Activated T-helper 17 cell treated with anti-CD3 and anti-CD28 coated beads, Interleukin-2, amount 50 U/mL, for 72 hours (primary cell): ENCODE results near the gene ECT2L. TPM values are rescaled to one million over a fixed set of nuclear protein-coding genes. Genes with fewer than 3 reads are reported as not detected.

Experiments used
- ATAC-seq: fragments of 150-1000 bp; cut with Tn5 transposase; replicated peaks from 2 replicates; pipeline ENCODE4 v1.10.0; 2021; ENCODE audit warnings: mild to moderate bottlenecking, moderate library complexity
- H3K27ac Mint-ChIP-seq: one replicate; pipeline ENCODE4 v1.8.0; 2022; ENCODE audit warnings: mixed read lengths
- H3K27me3 Mint-ChIP-seq: one replicate; pipeline ENCODE4 v1.8.0; 2022; ENCODE audit warnings: mixed read lengths
- H3K36me3 Mint-ChIP-seq: one replicate; pipeline ENCODE4 v1.8.0; 2022; ENCODE audit warnings: low read depth, mild to moderate bottlenecking, mixed read lengths
- H3K4me1 Mint-ChIP-seq: one replicate; pipeline ENCODE4 v1.8.0; 2022; ENCODE audit warnings: mixed read lengths
- H3K4me3 Mint-ChIP-seq: one replicate; pipeline ENCODE4 v1.8.0; 2022; ENCODE audit warnings: mild to moderate bottlenecking, mixed read lengths
- H3K9me3 Mint-ChIP-seq: one replicate; pipeline ENCODE4 v1.8.0; 2022; ENCODE audit warnings: mixed read lengths
- total RNA-seq, 2 donors: library from RNA; stranded (reverse); gene quantifications; one replicate each; pipeline ENCODE4 v1.2.3, GENCODE V29; 2022

The ECT2L gene, protein sequence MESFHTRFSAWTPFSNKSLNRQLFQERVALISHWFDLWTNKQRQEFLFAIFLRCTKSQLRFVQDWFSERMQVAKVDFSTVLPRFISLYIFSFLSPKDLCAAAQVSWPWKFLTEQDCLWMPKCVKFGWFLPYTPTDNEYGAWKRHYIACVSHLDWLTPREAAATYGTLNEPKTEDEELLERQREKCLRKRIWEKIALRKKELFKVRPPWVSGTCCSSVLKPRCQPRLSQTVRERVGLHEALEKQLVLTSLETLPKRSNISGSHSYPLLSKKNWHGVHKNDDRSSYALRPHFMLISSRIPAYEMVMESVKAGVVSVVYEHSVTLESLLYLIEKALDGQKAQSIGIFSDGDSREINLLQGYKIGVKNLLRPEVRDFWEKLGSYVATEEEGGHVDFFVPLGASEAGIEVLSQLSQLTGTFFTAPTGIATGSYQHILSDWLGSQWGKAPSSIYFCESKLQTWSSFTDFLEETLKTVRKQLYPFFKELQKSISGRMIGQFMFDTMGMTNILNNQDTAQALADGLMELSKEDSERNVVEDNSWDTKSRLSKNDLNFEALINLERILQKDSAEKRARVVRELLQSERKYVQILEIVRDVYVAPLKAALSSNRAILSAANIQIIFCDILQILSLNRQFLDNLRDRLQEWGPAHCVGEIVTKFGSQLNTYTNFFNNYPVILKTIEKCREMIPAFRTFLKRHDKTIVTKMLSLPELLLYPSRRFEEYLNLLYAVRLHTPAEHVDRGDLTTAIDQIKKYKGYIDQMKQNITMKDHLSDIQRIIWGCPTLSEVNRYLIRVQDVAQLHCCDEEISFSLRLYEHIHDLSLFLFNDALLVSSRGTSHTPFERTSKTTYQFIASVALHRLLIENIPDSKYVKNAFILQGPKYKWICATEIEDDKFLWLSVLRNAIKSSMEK
- under 1 TPM in 1 of 2 donors, not detected in 1; 0.11 TPM for total RNA-seq

DNA sequence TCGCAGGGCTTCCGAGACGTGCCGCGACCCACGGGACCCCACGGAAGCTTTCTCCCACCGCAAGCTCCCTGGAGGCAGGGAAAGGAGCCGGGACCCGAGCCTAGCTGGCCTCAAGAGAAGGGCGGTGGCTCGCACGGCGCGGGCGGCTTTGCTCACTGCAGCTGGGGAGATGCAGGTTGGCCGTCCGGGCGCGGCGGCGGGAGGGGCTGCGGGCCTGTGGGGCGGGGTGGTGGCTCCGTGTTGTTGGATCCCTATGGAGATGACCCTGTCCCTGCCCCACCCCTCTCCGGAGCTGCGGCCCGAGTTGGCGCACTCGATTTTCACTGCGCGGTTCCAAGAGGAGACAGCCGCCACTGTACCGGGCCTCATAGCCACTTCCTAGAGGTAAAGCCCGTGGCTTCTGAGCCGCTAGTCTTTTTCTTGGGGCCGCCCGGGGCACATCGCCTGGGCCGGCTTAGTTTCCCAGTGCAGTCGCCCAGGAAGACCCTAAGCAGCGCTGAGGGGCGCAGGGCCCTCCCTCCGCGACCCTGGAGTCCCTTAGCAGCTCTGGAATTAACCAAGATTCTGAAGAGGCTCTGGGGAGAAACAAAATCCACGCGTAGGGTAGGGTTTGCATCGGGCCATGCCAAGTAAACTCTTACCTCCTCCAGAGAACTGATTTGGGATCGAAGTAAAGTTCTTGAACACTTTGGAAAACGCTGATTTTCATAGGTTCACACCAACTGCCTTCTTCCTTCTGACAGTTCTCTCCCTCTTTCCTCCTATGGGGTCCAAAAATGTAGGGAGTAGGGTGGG, at the start of gene ECT2L:
Gene ECT2L, plus strand, starts transcription at position 279 of the 795 bp plus-strand sequence. CDS start 17,188 bp downstream, outside the sequence.
- peaks cover 26% of the 10 kb centered on the region for H3K36me3 Mint-ChIP-seq
- no peaks in the 10 kb centered on the region for H3K27me3 Mint-ChIP-seq
- no peaks in the 10 kb centered on the region for H3K9me3 Mint-ChIP-seq
- H3K4me3 Mint-ChIP-seq, result no peak within 1 kb of the TSS
- ATAC-seq, result no peak
- H3K27ac Mint-ChIP-seq, result no peak within 1 kb of the TSS
- no peaks in the 10 kb centered on the region for H3K4me1 Mint-ChIP-seq

- Mint-ChIP-seq H3K4me1 (no peaks in the 10 kb centered on the region), H3K36me3 (no peaks in the 10 kb centered on the region)
These were observed 43.9 kb upstream of the ECT2L start for GRCh38 chr6:138752017-138752416.

DNA sequence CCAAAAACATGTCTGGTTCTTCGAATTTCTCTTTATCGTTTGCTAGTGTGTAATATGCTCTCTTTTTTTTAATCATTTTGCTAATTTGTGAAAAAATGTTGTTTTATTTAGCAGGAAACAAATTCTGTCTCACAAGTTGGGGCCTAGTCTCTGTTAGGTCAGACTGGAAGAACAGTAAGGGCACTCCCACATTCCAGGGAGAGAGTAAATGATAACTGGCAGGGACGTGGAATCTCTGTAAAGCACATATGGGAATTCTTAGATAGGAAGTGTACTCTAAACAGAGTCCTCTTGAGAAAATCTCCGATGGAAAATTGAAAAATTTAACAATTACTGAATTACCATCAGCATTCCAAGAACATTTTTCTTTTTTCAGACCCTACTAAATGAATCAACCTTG, 38.8 kb upstream of the ECT2L start:
- Mint-ChIP-seq H3K4me1 (no peaks in the 10 kb centered on the region), H3K36me3 (no peaks in the 10 kb centered on the region), H3K4me3 (no peak overlapping the region), H3K9me3 (no peaks in the 10 kb centered on the region), H3K27ac (no peak overlapping the region), H3K27me3 (no peaks in the 10 kb centered on the region)
- no peak for ATAC-seq

More at GRCh38 chr6:138752017-138752416, 43.9 kb upstream of the ECT2L start:
- H3K4me3 Mint-ChIP-seq, result no peak overlapping the region
- H3K9me3 Mint-ChIP-seq, result no peaks in the 10 kb centered on the region
- ATAC-seq, result no peak
- no peak overlapping the region for H3K27ac Mint-ChIP-seq
- no peaks in the 10 kb centered on the region for H3K27me3 Mint-ChIP-seq

GRCh38 chr6:138765896-138766655, 29.8 kb upstream of the ECT2L start:
- Mint-ChIP-seq H3K36me3 (no peaks in the 10 kb centered on the region), H3K4me1 (no peaks in the 10 kb centered on the region), H3K9me3 (no peaks in the 10 kb centered on the region), H3K27ac (no peak overlapping the region), H3K4me3 (no peak overlapping the region), H3K27me3 (no peaks in the 10 kb centered on the region)
- no peak for ATAC-seq

DNA sequence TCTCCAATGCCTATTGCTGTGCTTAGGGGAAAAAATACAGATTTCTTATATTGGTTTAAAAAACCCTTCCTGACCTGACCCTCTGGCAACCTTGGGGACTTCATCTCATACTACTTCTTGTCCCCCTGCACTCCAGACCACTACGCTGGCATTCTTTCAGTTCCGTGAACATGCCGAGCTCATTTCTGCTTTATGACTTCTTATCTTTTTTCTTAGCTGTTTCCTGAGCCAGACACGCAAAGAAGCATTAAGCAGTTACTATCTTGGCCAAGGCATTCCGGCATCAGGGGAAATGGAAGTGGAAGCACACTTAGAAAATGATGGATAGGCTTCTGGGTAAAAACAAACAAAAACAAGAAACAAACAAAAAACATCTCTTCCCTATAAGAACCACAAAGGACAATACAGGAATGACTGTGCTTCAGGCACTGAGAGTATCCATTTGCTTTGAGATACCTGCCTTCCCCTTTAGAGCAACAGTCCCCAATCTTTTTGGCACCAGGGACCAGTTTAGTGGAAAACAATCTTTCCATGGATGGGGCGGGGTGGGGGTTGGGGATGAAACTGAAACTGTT, 26.7 kb upstream of the ECT2L start:
- H3K4me1 Mint-ChIP-seq, result no peaks in the 10 kb centered on the region
- H3K4me3 Mint-ChIP-seq, result no peak overlapping the region
- no peaks in the 10 kb centered on the region for H3K36me3 Mint-ChIP-seq
- no peak overlapping the region for H3K27ac Mint-ChIP-seq
- ATAC-seq, result no peak
- no peaks in the 10 kb centered on the region for H3K27me3 Mint-ChIP-seq
- H3K9me3 Mint-ChIP-seq, result no peaks in the 10 kb centered on the region

DNA sequence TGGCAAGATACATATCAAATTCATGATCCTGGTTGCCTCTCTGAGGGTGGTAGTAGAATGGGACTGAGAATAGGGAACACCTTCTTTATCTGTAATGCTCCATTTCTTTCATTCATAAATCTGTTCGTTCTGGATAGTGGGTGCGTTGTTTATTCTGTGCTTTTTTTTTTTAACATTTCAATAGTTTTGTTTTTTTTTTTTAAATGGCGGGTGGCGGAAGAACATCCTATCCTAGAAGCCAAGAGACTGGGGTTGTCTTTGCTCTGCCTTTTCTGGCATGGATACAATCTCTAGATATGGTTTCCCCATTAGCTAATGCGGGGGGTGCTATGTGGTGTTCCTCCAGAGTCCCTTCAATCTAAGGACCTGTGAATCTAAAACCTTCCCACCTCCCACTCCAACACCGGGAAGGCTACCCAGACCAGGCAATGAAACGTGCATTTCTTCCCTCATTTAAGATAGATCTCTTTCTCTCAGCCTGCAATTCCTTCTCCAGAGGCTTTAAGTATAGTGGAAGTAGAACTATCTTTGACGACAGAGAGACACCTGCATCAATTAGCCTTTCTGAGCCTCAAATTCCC, 23.2 kb upstream of the ECT2L start:
- Mint-ChIP-seq H3K4me3 (peak overlapping the region; percentile 94), H3K27me3 (no peaks in the 10 kb centered on the region), H3K4me1 (no peaks in the 10 kb centered on the region), H3K27ac (peak overlapping the region; percentile 97), H3K9me3 (no peaks in the 10 kb centered on the region), H3K36me3 (peaks cover 19% of the 10 kb centered on the region)
- ATAC-seq, result no peak

DNA sequence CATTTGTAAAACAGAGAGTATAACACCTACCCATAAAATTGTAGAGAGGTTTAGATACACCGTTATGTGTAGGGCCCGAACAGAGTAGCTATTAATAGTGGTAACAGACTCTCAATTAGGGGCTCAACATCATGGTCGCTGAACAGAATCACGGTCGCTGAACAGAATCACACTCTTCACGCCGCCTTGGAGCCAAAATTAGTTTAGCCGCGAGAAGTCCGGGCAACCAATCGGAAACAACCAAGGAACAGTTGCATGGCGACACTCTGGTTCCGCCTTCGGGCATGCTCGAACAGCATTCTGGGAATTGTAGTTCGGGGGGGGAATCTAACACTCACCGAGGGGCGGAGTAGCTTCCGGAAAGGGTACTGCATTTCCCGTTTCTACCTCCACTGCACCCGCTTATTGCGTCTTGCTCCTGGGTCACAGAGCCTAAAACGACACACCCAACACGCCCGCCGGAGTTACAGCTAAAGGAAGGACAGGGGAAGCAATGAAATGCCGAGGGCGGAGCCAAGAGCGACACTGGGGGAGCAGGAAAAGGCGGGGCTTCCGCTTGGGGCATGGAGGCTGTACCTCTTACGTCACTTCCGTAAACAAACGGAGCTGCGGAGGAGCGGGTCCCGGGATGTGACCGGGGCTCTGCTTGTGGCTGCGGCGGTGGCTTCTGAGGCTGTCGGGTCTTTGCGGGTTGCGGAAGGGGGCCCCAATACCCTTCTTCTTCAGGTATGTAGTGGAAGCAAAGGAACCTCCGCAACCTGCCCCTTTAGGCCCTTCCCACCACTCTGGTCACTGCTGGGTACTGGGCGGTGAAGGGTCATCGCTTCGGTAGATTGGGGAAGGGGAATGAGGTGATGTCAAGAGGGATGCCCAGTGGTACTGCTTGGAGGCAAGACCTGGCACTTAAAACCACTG, 22.5 kb upstream of the ECT2L start, which contains the start of gene CCDC28A:
Gene CCDC28A, plus strand, starts transcription at position 593 of the 915 bp plus-strand sequence. CDS start 2,352 bp downstream, outside the sequence.
- Mint-ChIP-seq H3K27me3 (no peaks in the 10 kb centered on the region), H3K4me3 (peak within 1 kb of the TSS; percentile 94), H3K27ac (peak within 1 kb of the TSS; percentile 97), H3K4me1 (no peaks in the 10 kb centered on the region), H3K36me3 (peaks cover 23% of the 10 kb centered on the region), H3K9me3 (no peaks in the 10 kb centered on the region)
- ATAC-seq, result peak; percentile 91

- Mint-ChIP-seq H3K4me3 (peak overlapping the region; percentile 94), H3K27ac (peak overlapping the region; percentile 97), H3K36me3 (peaks cover 29% of the 10 kb centered on the region), H3K9me3 (no peaks in the 10 kb centered on the region), H3K27me3 (no peaks in the 10 kb centered on the region), H3K4me1 (no peaks in the 10 kb centered on the region)
- no peak for ATAC-seq
These were observed 21.5 kb upstream of the ECT2L start for GRCh38 chr6:138774370-138774769.

GRCh38 chr6:138776659-138777058, 19.2 kb upstream of the ECT2L start:
- Mint-ChIP-seq H3K36me3 (peaks cover 52% of the 10 kb centered on the region), H3K27ac (no peak overlapping the region), H3K4me3 (no peak overlapping the region)

GRCh38 chr6:138778331-138778730, 17.6 kb upstream of the ECT2L start:
- no peaks in the 10 kb centered on the region for H3K27me3 Mint-ChIP-seq
- H3K36me3 Mint-ChIP-seq, result peaks cover 67% of the 10 kb centered on the region
- H3K4me3 Mint-ChIP-seq, result no peak overlapping the region

More at GRCh38 chr6:138776659-138777058, 19.2 kb upstream of the ECT2L start:
- no peaks in the 10 kb centered on the region for H3K27me3 Mint-ChIP-seq
- H3K4me1 Mint-ChIP-seq, result no peaks in the 10 kb centered on the region
- H3K9me3 Mint-ChIP-seq, result no peaks in the 10 kb centered on the region
- ATAC-seq, result no peak

GRCh38 chr6:138782243-138782642, 13.6 kb upstream of the ECT2L start:
- Mint-ChIP-seq H3K9me3 (no peaks in the 10 kb centered on the region), H3K27ac (peak overlapping the region; percentile 18), H3K36me3 (peaks cover 92% of the 10 kb centered on the region), H3K4me1 (peaks cover 6% of the 10 kb centered on the region), H3K4me3 (no peak overlapping the region), H3K27me3 (no peaks in the 10 kb centered on the region)
- no peak for ATAC-seq

More at GRCh38 chr6:138778331-138778730, 17.6 kb upstream of the ECT2L start:
- H3K9me3 Mint-ChIP-seq, result no peaks in the 10 kb centered on the region
- no peak overlapping the region for H3K27ac Mint-ChIP-seq
- ATAC-seq, result no peak
- H3K4me1 Mint-ChIP-seq, result peaks cover 6% of the 10 kb centered on the region

GRCh38 chr6:138785079-138785478, 10.8 kb upstream of the ECT2L start:
- Mint-ChIP-seq H3K9me3 (no peaks in the 10 kb centered on the region), H3K27ac (no peak overlapping the region), H3K4me1 (peaks cover 6% of the 10 kb centered on the region), H3K36me3 (peaks cover 94% of the 10 kb centered on the region), H3K4me3 (no peak overlapping the region), H3K27me3 (no peaks in the 10 kb centered on the region)
- ATAC-seq, result no peak
